H1 (cell line): Measurements from ENCODE around the gene PGM2. TPM values are rescaled to one million over a fixed set of nuclear protein-coding genes. Genes with fewer than 3 reads are reported as not detected.

Experiments used
- CTCF ChIA-PET: fragments of 300-600 bp; sonication (Branson Sonifier 250); formaldehyde crosslinking; loops from one replicate; lab custom pipeline; 2021; ENCODE audit not compliant: partially characterized antibody; lab: Charles Lee
- POLR2A ChIA-PET: fragments of 300-600 bp; sonication (Branson Sonifier 250); formaldehyde crosslinking; loops from one replicate; lab custom pipeline; 2021; ENCODE audit warnings: inconsistent platforms; ENCODE audit not compliant: partially characterized antibody; lab: Charles Lee
- DNase-seq, 2 experiments: peaks; one replicate each; pipeline versions ENCODE4 v3.0.0 to v3.0.0-alpha.2; 2010 to 2022; ENCODE audit warnings: low spot score in 2 of 2, low read depth in 1 of 2, mixed read lengths in 1 of 2
- FAIRE-seq: peaks from 2 replicates; lab custom pipeline; 2011; peaks lifted over from hg19 to GRCh38; lab: Jason Lieb, UNC
- H2AFZ ChIP-seq: 2 replicates; pipeline ENCODE4 v1.8.1; 2012; ENCODE audit warnings: low read length, inconsistent platforms
- H2AK5ac ChIP-seq: 2 replicates; pipeline ENCODE4 v1.6.1; 2013; ENCODE audit warnings: low read depth, low read length
- H2BK120ac ChIP-seq: replicated peaks from 2 replicates; pipeline ENCODE3; 2013; ENCODE audit warnings: low read depth, low read length, inconsistent platforms
- H2BK12ac ChIP-seq: 2 replicates; pipeline ENCODE4 v1.6.1; 2013; ENCODE audit warnings: low read depth, low read length
- H2BK15ac ChIP-seq: 2 replicates; pipeline ENCODE4 v1.6.1; 2013; ENCODE audit warnings: low read length
- H2BK20ac ChIP-seq: 2 replicates; pipeline ENCODE4 v1.6.1; 2013; ENCODE audit warnings: low read length
- H2BK5ac ChIP-seq: 2 replicates; pipeline ENCODE4 v1.6.1; 2013; ENCODE audit warnings: low read depth, low read length
- H3K14ac ChIP-seq: 2 replicates; pipeline ENCODE4 v1.6.1; 2013; ENCODE audit warnings: inconsistent platforms; ENCODE audit not compliant: insufficient read length
- H3K18ac ChIP-seq: 2 replicates; pipeline ENCODE4 v1.6.1; 2013; ENCODE audit warnings: low read length; ENCODE audit errors: extremely low read depth
- H3K23ac ChIP-seq: 2 replicates; pipeline ENCODE4 v1.6.1; 2013; ENCODE audit warnings: inconsistent platforms; ENCODE audit not compliant: insufficient read length
- H3K23me2 ChIP-seq: 2 replicates; pipeline ENCODE4 v1.6.1; 2013; ENCODE audit warnings: low read depth, low read length
- H3K27ac ChIP-seq: 2 replicates; pipeline ENCODE4 v1.6.1; 2011; ENCODE audit warnings: low read depth, low read length, inconsistent platforms
- H3K27me3 ChIP-seq, 4 experiments: replicated peaks in 1 of 4; 1 replicate in 1 of 4; 2 replicates in 3 of 4; pipeline versions ENCODE4 v1.6.1 to v1.8.1; 2011 to 2013; ENCODE audit warnings: low read length in 3 of 4, mild to moderate bottlenecking in 3 of 4, inconsistent platforms in 2 of 4, mixed read lengths in 2 of 4, moderate library complexity in 1 of 4; ENCODE audit not compliant: control insufficient read depth in 3 of 4, insufficient read depth in 3 of 4; ENCODE audit errors: extremely low read depth in 1 of 4
- H3K36me3 ChIP-seq, 4 experiments: 2 replicates each; pipeline versions ENCODE4 v1.6.1 to v1.8.1; 2011 to 2013; ENCODE audit warnings: mild to moderate bottlenecking in 4 of 4, low read length in 3 of 4, moderate library complexity in 2 of 4, control low read depth in 1 of 4, inconsistent platforms in 1 of 4; ENCODE audit not compliant: insufficient read depth in 4 of 4, control insufficient read depth in 2 of 4
- H3K4ac ChIP-seq: replicated peaks from 2 replicates; pipeline ENCODE3; 2013; ENCODE audit warnings: low read length, low read depth, mixed read lengths, inconsistent platforms; ENCODE audit not compliant: insufficient read length
- H3K4me1 ChIP-seq, 4 experiments: replicated peaks in 1 of 4; 1 replicate in 1 of 4; 2 replicates in 3 of 4; pipeline versions ENCODE4 v1.6.1 to v1.8.1; 2011 to 2013; ENCODE audit warnings: low read length in 3 of 4, inconsistent platforms in 2 of 4, mixed read lengths in 1 of 4; ENCODE audit not compliant: insufficient read depth in 4 of 4, control insufficient read depth in 3 of 4
- H3K4me2 ChIP-seq, 2 experiments: 2 replicates each; pipeline versions ENCODE4 v1.6.1 to v1.8.1; 2011 to 2013; ENCODE audit warnings: low read depth in 2 of 2, low read length in 2 of 2, control low read depth in 1 of 2, inconsistent platforms in 1 of 2, mild to moderate bottlenecking in 1 of 2; ENCODE audit not compliant: insufficient read depth in 1 of 2
- H3K4me3 ChIP-seq, 4 experiments: fragments of 200-600, 300-600 bp in 1 of 4; sonication (generic), shearing (Covaris generic), sonication (Bioruptor Twin) in 1 of 4; 2 replicates each; pipeline versions ENCODE4 v1.5.1 to v1.8.1; 2011 to 2016; ENCODE audit warnings: low read length in 4 of 4, low read depth in 3 of 4, control low read depth in 2 of 4, inconsistent platforms in 2 of 4, mild to moderate bottlenecking in 2 of 4, mixed read lengths in 1 of 4, moderate library complexity in 1 of 4; ENCODE audit not compliant: insufficient read depth in 2 of 4; ENCODE audit errors: extremely low read depth in 1 of 4
- H3K56ac ChIP-seq: replicated peaks from 2 replicates; pipeline ENCODE3; 2013; ENCODE audit warnings: low read depth, mild to moderate bottlenecking, mixed read lengths, low read length, inconsistent platforms; ENCODE audit not compliant: insufficient read length
- H3K79me1 ChIP-seq: 2 replicates; pipeline ENCODE4 v1.6.1; 2013; ENCODE audit warnings: low read depth, low read length, control low read depth
- H3K79me2 ChIP-seq, 2 experiments: 2 replicates each; pipeline versions ENCODE4 v1.6.1 to v1.8.1; 2012 to 2013; ENCODE audit warnings: low read length in 2 of 2, mild to moderate bottlenecking in 2 of 2, inconsistent platforms in 1 of 2; ENCODE audit not compliant: insufficient read depth in 2 of 2, control insufficient read depth in 1 of 2
- H3K9ac ChIP-seq, 4 experiments: replicated peaks in 1 of 4; 1 replicate in 1 of 4; 2 replicates in 3 of 4; pipeline versions ENCODE4 v1.6.1 to v1.8.1; 2011 to 2013; ENCODE audit warnings: low read depth in 3 of 4, low read length in 3 of 4, control low read depth in 2 of 4, mild to moderate bottlenecking in 2 of 4, moderate library complexity in 2 of 4, inconsistent platforms in 1 of 4; ENCODE audit errors: extremely low read depth in 1 of 4
- H3K9me3 ChIP-seq, 2 experiments: 2 replicates each; pipeline versions ENCODE4 v1.6.1 to v1.8.1; 2012 to 2013; ENCODE audit warnings: mild to moderate bottlenecking in 2 of 2, moderate library complexity in 2 of 2, control low read depth in 1 of 2, inconsistent platforms in 1 of 2, low read depth in 1 of 2, low read length in 1 of 2, mixed read lengths in 1 of 2; ENCODE audit not compliant: insufficient read depth in 2 of 2
- H4K20me1 ChIP-seq, 2 experiments: replicated peaks in 1 of 2; 2 replicates each; pipeline versions ENCODE3 to v1.8.1; 2011 to 2013; ENCODE audit warnings: inconsistent platforms in 2 of 2, low read length in 2 of 2, mild to moderate bottlenecking in 1 of 2; ENCODE audit not compliant: insufficient read depth in 2 of 2, control insufficient read depth in 1 of 2
- H4K5ac ChIP-seq: 2 replicates; pipeline ENCODE4 v1.6.1; 2013; ENCODE audit warnings: low read length, low read depth, mixed read lengths, inconsistent platforms; ENCODE audit not compliant: insufficient read length
- H4K8ac ChIP-seq: 2 replicates; pipeline ENCODE4 v1.8.0; 2013; ENCODE audit warnings: mild to moderate bottlenecking, moderate library complexity, low read length, inconsistent platforms; ENCODE audit not compliant: insufficient read depth; ENCODE audit errors: extremely low read depth
- H4K91ac ChIP-seq: replicated peaks from 2 replicates; pipeline ENCODE3; 2013; ENCODE audit warnings: low read length, mixed read lengths, inconsistent platforms; ENCODE audit not compliant: insufficient read length
- ASH2L ChIP-seq: fragments of 200-600, 300-600 bp; sonication (generic); IDR thresholded peaks from one replicate; pipeline ENCODE4 v1.7.1; 2017; ENCODE audit warnings: low read length
- CREB1 ChIP-seq: IDR thresholded peaks from 2 replicates; pipeline ENCODE4 v1.6.1; 2012; ENCODE audit warnings: inconsistent platforms
- FOSL1 ChIP-seq: IDR thresholded peaks from 2 replicates; pipeline ENCODE4 v1.6.1; 2011; ENCODE audit warnings: mild to moderate bottlenecking, low read depth, low read length, moderate library complexity; ENCODE audit not compliant: insufficient read depth
- RBBP5 ChIP-seq: IDR thresholded peaks from 2 replicates; pipeline ENCODE4 v1.7.1; 2012; ENCODE audit warnings: low read depth, mild to moderate bottlenecking, inconsistent platforms, low read length, moderate library complexity, borderline replicate concordance
- RNF2 ChIP-seq: fragments of 200-900, 300-1000 bp; sonication (generic); IDR thresholded peaks from 2 replicates; pipeline ENCODE4 v1.7.1; 2016; ENCODE audit warnings: borderline replicate concordance, low read depth, mild to moderate bottlenecking, antibody characterized with exemption, low read length; ENCODE audit not compliant: poor library complexity, severe bottlenecking; ENCODE audit errors: missing control alignments
- TBP ChIP-seq: IDR thresholded peaks from 2 replicates; pipeline ENCODE4 v1.6.1; 2011; ENCODE audit warnings: low read depth, low read length, improper control_type of control experiment
- WGBS, 2 experiments: shearing (Covaris generic) in 1 of 2; methylation state at CpG; one replicate each; pipeline versions ENCODE4 v1.1.6 to v1.1.7; 2013 to 2015; ENCODE audit warnings: low lambda C conversion rate in 2 of 2, mixed read lengths in 2 of 2, inconsistent platforms in 1 of 2, low coverage in 1 of 2, missing lambda C conversion rate in 1 of 2; ENCODE audit not compliant: insufficient replicate concordance in 2 of 2, insufficient coverage in 1 of 2, insufficient read length in 1 of 2; ENCODE audit errors: extremely low coverage in 1 of 2, missing lambda C conversion rate in 1 of 2; 5-methylcytosine and 5-hydroxymethylcytosine counted together
- polyA plus RNA-seq, 7 experiments: library from polyadenylated mRNA; depleted of rRNA in 3 of 7; stranded (reverse) in 5 of 7; unstranded in 2 of 7; fragments of >200 nt in 5 of 7; fragments of 200-250 nt in 2 of 7; gene quantifications; 1 replicate in 5 of 7; 2 replicates in 1 of 7; 4 replicates in 1 of 7; pipeline versions ENCODE4 v1.2.1 to v1.2.3, GENCODE V29; 2011 to 2013; ENCODE audit warnings: missing spikeins in 2 of 7, mixed read lengths in 2 of 7
- total RNA-seq: library from RNA; stranded (reverse); fragmentation: NEBNext Ultra II Directional; extraction: Animal tissue kit (Norgen Biotek cat#: 25700); gene quantifications from 2 replicates; pipeline ENCODE4 v1.2.1, GENCODE V29; 2021

The PGM2 gene
- total and polyA plus RNA-seq, 2 of the 8 experiments (the other 6 are each of a cell fraction or from before 2014, with no cell fraction given): 7.7 to 38.0 TPM

DNA sequence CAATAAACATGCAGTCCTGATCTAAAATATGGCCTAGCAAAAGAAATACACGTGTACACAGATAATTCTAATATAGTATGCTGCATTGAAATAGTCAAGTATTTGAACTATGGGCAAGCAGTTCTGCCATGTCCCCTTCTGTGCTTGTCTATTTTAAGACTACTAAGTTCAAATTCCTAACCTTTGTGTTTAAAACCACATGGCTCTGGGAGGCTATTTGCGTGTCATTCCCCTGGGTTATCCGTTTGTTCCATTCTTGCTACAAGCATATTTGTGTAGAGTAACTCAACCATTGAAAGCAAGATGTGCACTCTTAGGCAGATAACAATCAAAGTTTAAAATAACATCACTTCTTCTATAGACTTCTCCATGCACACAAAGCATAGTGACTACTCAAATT, 39.0 kb downstream of the PGM2 start:
- CTCF ChIA-PET: interaction anchor here (0.7 kb wide), 1 partner anchor 10 kb away, joined by 3 read pairs; no protein-coding TSS in a partner anchor
- Histone ChIP-seq H3K23ac (no peak overlapping the region), H3K27ac (no peak overlapping the region), H3K4me3 (no peak overlapping the region), H3K9ac (no peak overlapping the region), H3K56ac (no peak overlapping the region), H3K23me2 (no peaks in the 10 kb centered on the region), H2AK5ac (no peak overlapping the region), H2AFZ (no peak overlapping the region), H2BK120ac (no peak overlapping the region), H3K18ac (no peak overlapping the region), H3K4me2 (no peak overlapping the region), H4K91ac (no peak overlapping the region), H3K4ac (no peak overlapping the region), H3K27me3 (no peaks in the 10 kb centered on the region), H3K79me1 (no peaks in the 10 kb centered on the region), H4K20me1 (no peaks in the 10 kb centered on the region), H3K36me3 (peaks cover 0 to 5% (median 0%) of the 10 kb centered on the region in 4 experiments; a peak in 1 of 8 replicates), H3K14ac (no peak overlapping the region), H2BK15ac (no peak overlapping the region), H4K5ac (no peak overlapping the region), H2BK5ac (no peak overlapping the region), H4K8ac (no peak overlapping the region), H3K9me3 (no peaks in the 10 kb centered on the region), H3K4me1 (no peaks in the 10 kb centered on the region), H2BK20ac (no peak overlapping the region), H2BK12ac (no peak overlapping the region), H3K79me2 (no peaks in the 10 kb centered on the region)
- 94% methylated on average over 3 of the region's 3 CpGs; no CpG with 5 or more reads in 1 of the 2 experiments for WGBS, 2 experiments
- FAIRE-seq: no peak
- POLR2A ChIA-PET: no interaction called here
- DNase-seq: no peak
- TF ChIP-seq RBBP5: no peak
- TF ChIP-seq FOSL1: no peak
- TF ChIP-seq RNF2: no peak
- TF ChIP-seq TBP: no peak
- no peak for TF ChIP-seq ASH2L
- no peak for TF ChIP-seq CREB1
